Measurements from ENCODE around the gene MTPN.

MTPN gene

DNA sequence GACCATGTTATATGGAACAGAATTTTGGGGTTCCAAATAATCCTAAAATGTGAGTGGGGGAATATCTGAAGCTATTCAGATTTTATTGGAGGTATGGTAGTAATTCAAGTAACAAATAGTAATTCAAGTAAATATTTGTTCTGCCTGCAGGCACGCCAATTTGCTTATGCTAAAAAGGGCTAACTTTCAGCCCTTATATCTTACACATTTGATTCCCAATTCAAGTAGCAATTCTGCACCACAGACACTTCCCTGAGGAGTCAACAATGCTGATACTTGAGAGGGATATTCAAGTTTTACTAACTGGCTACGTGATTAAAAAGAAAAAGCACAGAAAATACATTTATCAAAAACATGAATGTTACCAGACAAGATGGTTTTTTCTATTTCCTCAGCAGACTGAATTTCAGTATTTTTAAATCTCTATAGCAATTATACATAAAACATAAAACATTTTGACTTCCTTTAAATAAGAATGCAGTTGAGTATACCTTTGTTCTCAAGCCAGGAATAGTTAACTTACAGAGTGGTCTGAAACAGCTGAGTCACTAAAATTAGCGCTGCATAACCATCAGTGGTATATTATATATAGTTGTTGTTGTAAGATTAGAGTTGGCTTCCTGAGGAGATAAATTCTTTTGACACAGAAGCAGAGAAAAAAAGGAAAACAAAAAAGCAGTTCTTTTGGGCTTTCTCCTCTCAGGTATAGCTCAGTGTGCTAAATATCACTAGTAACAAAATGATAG, 33.9 kb downstream of the MTPN start:
- Histone ChIP-seq H3K27me3 (no peaks in the 10 kb centered on the region), H3K36me3 (no peaks in the 10 kb centered on the region; the same call in none of the 2 replicates), H3K4me1 (peaks cover 2% of the 10 kb centered on the region; the same call in 1 of the 2 replicates), H3K4me3 (ENCODE audit: low read depth, low read length) (no peak overlapping the region), H3K9me3 (no peaks in the 10 kb centered on the region)
- no peak for TF ChIP-seq CTCF (IDR thresholded peaks at IDR 0.05; ENCODE audit: low read depth, low read length)
- no peak for DNase-seq

DNA sequence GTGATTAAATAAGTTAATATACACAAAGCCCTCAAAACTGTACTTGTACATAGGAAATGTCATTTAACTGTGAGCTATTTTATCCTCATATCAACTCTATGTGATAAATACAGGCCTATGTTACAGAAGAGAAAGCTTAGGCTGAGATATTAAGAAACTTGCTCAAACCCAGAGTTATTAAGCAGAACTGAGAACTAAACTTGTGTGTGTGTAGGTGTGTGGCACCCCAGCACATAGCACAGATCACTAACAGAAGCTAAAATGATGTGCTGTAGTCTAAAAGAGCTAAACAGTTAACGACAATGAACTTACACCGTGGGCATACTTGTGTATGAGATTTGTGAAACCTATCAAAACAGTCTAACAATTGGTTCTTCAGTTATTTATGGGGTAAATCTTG, 34.5 kb downstream of the MTPN start:
- H3K4me3 ChIP-seq (ENCODE audit: low read depth, low read length): no peak overlapping the region
- DNase-seq: no peak
- H3K4me1 ChIP-seq: peaks cover 5% of the 10 kb centered on the region; the same call in 1 of the 2 replicates
- no peaks in the 10 kb centered on the region; the same call in none of the 2 replicates for H3K36me3 ChIP-seq
- no peaks in the 10 kb centered on the region for H3K27me3 ChIP-seq
- no peaks in the 10 kb centered on the region for H3K9me3 ChIP-seq
- no peak for TF ChIP-seq CTCF (IDR thresholded peaks at IDR 0.05; ENCODE audit: low read depth, low read length)

DNA sequence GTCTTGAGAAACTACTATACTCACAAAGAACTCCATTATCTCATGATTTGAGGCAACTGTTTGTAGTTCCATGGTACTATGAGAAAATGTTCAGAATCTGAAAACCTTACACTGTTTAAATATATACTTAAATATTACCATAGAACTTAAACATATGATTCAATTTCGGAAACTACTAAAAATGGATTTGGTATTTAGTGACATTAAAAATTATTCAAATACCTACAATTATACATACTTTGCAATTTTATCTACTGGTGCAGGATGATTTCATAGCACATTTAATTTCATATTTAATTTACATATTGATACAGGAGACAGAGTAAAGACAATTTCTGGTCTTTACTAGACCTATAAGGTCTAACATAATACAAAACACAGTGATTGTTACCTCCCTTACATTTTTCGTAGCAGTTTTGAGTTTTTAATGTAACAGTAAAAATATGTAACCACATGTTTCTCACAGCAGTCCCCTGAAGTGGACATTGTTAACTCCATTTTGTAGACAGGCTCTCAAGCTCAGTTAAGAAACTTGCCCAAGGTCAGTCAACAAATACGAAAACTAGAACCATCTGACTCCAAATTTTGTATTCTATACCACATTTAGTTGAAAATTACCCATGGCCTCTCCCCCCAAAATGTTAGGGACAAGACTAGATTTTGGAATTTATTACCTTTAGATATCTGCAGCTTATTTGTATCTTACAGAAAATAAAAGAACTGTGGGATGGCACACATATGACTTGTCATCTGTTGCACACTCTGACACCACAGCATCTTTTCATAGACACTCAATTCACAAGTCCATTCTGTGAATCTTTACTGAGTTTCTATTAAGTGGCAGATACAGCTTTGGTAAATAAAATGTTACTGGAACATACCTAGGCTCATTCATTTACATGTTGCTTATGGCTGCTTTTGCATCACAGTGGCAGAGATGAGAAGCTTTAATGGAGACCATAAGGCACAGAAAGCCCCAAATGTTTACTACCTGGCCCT, 36.8 kb downstream of the MTPN start:
- H3K36me3 ChIP-seq: no peaks in the 10 kb centered on the region; the same call in 1 of the 2 replicates
- TF ChIP-seq CTCF (IDR thresholded peaks at IDR 0.05; ENCODE audit: low read depth, low read length): no peak

DNA sequence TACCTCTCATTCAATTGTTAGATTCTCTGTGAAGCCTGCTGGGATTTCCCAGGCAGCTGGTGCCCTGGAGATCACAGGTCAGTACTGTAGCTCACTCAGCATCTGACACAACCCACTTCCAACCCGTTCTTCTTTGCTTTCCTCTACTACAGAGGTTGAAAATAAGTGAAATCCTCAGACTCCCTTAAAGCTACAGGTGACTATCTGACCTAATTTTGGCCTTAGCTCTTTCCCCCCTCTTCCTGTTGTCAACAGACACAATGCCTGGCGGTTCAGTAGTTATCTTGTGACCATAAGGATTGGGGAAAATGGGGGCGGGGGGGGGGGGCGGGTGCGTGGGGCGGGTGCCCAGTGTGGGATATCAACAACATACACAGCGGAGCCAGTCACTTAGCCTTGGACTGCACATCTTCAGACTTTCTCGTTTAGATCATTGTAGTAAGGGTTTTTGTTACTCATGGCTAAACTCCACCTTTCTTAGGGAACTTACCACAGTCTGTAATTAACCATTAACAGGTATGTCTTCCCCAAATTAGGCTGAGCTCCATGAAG, 37.8 kb downstream of the MTPN start:
- DNase-seq: no peak
- Histone ChIP-seq H3K4me3 (ENCODE audit: low read depth, low read length) (no peak overlapping the region), H3K4me1 (peaks cover 5% of the 10 kb centered on the region; the same call in 1 of the 2 replicates), H3K36me3 (no peaks in the 10 kb centered on the region; the same call in 1 of the 2 replicates), H3K27me3 (no peaks in the 10 kb centered on the region), H3K9me3 (no peaks in the 10 kb centered on the region)
- no peak for TF ChIP-seq CTCF (IDR thresholded peaks at IDR 0.05; ENCODE audit: low read depth, low read length)

More for the DNA sequence above, 36.8 kb downstream of the MTPN start:
- Histone ChIP-seq H3K9me3 (no peaks in the 10 kb centered on the region), H3K4me1 (peaks cover 5% of the 10 kb centered on the region; the same call in 1 of the 2 replicates), H3K4me3 (ENCODE audit: low read depth, low read length) (no peak overlapping the region), H3K27me3 (no peaks in the 10 kb centered on the region)
- no peak for DNase-seq

DNA sequence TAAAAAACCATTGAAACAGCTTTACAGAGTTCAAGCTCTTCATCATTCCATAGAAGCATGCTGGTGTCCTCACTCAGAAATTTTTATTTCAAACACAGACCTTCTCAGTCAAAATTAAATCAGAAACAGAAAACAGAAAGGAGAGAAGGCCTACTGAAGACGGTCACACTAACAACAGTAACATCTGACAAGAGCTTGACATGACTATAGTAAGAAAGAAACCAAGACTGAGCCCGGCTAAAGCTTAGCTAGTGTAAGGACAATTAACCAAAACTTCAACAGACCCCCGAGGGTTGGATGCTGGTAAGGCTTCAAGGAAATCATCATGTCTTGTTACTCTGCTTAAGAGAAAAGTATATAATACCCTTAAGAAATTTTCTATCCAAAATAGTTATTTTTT, 38.6 kb downstream of the MTPN start:
- Histone ChIP-seq H3K27me3 (no peaks in the 10 kb centered on the region), H3K9me3 (no peaks in the 10 kb centered on the region), H3K4me3 (ENCODE audit: low read depth, low read length) (no peak overlapping the region), H3K36me3 (no peaks in the 10 kb centered on the region; the same call in 1 of the 2 replicates), H3K4me1 (peaks cover 5% of the 10 kb centered on the region; the same call in 1 of the 2 replicates)
- TF ChIP-seq CTCF (IDR thresholded peaks at IDR 0.05; ENCODE audit: low read depth, low read length): no peak
- no peak for DNase-seq

Measured in BE2C (cell line).